ENCODE results near the gene MMP21.

Gene MMP21

DNA sequence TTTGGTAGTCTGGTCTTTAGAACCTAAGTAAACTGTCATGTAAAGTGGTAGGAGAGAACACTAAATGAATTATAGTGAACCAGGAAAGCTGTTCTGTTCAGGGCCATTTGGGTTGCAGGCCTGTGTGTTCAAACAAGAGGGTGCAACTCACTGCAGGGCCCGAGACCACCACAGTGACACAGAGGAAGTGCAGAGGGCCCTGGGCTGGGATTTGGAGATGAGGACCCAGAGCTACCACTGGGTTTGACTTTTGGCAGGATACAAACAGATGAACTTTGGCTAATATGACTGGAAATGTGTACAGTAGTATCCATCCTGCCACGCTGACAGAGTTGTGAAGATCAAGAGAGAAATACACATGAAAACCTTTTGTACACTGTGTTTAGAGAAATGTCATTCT, 9.8 kb downstream of the MMP21 start:
- DNase-seq (ENCODE audit: low read depth, low spot score) = no peak

DNA sequence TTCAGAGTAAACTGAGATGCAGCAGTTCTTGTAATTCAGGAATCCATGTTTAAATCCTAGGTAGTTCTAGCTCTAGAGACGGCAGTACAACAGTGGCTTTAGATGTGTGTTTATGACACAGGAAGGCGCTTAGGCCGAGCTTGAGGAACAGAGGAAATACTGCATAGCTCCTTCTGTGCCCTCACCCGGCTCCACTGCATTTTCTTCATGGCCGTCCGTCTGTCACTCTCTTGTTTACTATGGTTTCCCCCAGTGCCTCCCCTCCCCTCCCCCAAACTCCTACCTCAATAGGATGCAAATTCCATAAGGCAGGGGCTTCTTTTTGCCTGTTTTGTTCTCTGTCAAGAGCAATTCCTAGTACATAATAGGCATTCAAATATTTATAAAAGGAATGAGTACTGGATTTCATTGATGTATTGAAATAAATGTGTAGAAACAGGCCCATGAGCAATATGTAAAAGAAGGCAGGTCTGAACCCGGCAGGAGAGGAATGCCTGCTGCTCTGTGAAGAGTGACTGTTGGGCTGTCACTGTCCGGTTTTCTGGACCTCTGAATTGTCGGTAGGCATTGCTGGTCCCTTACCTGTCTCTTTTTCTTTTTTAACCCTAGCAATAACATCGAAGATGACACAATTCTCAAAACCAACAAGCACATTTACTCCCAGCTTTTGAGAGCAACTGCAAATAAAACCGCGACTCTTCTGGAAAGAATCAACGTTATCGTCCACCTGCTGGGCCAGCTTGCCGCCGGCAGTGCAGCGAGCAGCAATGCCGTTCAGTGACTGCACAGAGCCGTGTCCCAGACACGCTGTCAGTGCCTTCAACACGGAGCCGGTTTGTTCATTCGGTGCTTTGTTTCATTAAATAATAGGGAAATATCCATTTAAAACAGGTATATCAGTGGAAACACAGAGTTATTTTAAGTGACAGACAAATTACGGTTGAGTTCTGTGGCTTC, 12.7 kb downstream of the MMP21 start:
- DNase-seq (ENCODE audit: low read depth, low spot score) = no peak

DNA sequence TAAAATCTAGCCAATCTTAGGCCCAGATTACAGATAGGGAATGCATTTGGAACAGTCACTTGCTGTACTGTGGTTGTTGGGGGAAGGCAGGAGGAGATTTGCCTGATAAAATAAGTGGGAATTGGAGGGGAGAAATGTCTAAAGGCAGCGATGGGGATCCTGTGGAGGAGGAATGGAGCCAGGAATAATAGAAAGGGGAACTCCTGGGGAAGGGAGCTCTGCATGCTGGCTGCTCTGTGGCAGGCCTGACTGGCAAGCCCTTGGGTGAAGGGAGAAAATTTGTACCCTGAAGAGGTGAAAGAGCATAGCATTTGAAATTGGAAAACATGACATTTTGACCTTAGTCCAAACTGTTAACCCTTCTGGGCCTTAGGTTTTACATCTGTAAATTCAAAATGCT, 13.7 kb downstream of the MMP21 start:
- no peak for DNase-seq (ENCODE audit: low read depth, low spot score)

DNA sequence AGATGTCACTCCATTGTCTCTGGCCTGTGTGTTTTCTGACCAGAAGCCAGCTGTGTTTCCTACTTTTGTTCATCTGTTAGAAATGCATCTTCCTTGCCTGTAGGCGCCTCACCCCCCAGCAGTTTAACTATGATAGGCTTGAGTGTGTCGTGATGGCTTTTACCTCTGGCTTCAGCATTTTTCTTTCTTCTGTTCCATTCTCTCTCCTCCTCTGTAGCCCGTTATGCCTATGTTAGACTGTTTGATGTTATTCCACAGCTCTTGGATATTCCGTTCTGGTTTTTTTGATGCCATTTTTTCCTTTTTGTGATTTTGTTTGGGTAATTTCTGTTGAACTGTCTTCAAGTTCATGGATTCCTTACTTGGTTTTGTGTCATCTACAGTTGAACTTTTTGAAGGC, 17.9 kb downstream of the MMP21 start:
- no peak for DNase-seq (ENCODE audit: low read depth, low spot score)

DNA sequence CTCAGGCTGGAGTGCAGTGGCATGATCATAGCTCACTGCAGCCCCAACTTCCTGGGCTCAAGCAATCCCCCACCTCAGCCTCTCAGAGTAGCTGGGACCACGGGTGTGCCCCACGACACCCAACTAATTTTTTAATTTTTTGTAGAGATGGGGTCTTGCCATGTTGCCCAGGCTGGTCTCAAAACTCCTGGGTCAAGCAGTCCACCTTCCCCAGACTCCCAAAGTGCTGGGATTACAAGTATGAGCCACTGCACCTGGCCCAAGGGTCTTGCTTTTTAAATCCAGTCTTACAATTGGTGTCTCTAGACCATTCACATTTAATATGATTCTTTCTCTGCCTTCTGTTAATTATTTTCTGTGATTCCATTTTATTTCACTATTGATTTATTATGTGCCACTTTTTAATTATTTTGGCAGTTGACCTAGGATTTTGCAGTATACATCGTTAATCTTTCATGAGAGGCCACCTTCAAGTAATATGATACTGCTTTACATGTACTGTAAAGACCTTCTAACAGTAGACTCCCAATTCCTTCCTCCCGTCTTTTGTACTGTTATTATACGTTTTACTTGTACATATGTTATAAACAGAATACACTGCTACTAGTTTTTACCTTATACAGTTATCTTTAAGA, 18.7 kb downstream of the MMP21 start:
- DNase-seq (ENCODE audit: low read depth, low spot score) = no peak

DNA sequence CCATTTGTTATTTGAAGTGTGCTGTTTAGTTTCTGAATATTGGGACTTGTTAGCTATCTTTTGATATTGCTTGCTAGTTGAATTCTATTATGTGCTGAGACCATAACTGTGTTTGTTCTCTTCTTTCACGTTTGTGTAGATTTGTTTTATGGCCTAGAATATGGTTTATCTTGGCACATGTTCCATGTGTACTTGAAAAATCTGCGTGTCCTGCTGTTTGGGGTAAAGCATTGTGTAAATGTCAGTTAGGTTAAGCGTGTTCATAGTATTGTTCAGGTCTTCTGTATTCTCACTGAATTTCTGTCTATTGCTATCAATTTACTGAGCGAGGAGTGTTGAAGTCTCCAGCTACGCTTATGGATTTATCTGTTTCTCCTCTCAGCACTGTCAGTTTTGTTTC, 19.4 kb downstream of the MMP21 start:
- DNase-seq (ENCODE audit: low read depth, low spot score) = no peak

DNA sequence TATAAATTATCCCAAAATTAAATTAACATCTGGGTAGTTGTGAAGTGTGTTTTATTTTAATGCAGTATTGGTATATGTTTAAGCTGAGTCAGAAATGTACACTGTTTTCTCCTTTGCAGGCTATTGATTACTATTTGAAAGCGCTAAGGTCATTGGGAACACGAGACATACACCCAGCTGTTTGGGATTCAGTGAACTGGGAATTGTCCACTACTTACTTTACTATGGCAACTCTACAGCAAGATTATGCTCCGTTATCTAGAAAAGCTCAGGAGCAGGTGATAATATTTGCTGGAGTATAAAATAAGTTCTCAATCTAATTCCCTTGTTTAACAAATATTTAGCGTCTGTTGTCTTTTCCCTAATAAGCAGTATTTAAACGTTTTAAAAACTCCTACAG, 28.2 kb downstream of the MMP21 start:
- DNase-seq (ENCODE audit: low read depth, low spot score) = no peak

DNA sequence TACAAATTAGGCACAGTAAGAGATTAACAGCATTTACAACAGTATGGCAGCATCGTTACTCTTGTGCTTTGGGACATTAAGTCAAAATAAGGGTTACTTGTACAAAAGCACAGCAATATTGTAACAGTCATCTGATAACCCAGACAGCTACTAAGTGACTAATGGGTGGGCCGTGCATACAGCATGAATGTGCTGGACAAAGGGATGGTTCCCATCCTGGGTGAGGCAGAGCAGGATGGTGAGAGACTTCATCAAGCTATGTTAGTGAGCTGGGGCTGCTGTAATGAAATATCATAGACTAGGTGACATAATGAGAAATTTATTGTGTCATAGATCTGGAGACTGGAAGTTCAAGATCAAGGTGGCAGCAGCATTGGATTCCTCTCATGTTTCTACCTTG, 30.7 kb downstream of the MMP21 start:
- DNase-seq (ENCODE audit: low read depth, low spot score) = no peak

DNA sequence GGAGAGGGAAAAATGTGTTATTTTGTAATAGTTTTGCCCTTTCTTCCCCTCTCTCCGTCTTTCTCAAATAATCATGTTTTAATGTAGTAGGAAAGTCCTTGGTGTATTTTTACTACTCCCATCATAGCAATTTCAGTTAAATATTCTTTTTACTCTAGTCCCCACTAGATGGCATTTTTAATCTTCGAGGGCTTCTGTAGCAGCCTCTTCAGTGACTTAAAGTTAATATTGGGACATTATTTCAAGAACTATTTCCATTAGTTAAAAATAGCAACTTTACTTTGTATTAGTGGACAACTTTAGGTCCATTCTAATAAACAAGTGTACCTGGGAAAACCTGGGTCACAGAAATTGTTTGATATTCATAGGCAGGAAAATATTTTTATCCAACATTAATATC, 33.2 kb downstream of the MMP21 start:
- DNase-seq (ENCODE audit: low read depth, low spot score) = no peak

DNA sequence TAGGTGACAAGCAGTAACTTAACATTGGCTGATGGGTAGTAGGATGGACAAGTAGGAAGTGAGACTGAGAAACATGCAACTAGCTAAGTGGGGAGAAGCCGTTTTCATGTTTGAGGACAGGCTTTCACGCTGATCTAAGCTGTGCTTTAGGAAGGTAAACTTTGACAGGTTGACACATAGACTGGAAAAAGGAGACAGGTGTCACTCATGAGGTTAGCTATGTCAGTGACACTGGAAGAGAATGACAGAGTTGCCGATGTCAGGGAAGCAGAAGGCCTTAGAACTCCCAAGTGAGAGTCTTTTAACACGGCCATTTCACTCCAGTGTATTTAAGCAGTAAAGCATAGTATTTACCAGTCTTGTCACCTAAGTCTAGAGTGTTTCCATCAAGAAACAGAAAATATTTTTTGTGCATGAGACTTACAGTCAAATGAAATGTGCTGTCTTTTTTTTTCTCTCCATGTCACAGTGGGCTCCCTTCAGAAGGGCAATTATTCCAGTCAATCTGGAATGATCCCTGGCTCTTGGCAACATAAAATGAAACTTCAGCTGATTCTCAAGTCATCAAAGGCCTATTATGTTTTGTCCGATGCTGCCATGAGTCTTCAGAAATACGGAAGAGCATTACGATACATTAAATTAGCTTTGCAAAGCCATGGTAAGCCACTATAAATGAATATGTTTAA, 35.5 kb downstream of the MMP21 start:
- DNase-seq (ENCODE audit: low read depth, low spot score) = no peak

DNA sequence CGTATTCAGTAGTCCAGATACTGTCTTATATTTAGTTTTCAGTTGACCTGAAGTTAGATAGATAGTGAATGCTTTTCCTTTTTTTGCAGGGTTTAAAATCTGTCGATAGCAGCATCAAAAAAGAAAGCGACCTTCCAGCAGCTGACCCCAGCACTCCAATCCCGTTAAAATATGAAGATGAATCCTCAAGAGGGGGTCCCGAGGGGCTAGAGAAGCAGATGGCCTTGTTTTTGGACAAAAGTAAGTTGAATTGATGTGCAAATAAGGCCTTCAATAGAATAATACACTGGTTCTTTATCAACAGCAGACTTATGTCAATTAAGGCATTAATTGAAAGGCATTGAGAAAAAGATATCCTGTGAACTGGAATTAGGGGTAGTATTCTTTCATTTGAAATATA, 37.4 kb downstream of the MMP21 start:
- no peak for DNase-seq (ENCODE audit: low read depth, low spot score)

DNA sequence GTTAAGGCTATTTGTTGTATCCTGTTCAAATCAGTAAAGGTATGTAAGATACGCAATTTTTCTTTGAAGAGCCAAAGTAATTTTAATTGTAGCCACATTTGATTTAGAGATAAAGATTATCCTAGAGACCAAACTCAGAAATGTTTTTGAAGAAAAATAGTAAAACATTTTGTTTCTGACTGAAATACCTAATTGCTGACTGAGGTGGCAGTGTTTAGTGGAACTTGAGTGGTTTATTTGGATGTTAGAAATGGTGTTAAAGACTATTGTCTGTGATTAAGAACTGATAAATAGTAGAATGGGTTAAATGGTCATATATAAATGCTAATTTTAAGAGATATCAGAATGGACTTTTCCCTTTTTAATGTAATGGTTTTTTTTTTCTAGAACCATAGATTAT, 40.8 kb downstream of the MMP21 start:
- no peak for DNase-seq (ENCODE audit: low read depth, low spot score)

DNA sequence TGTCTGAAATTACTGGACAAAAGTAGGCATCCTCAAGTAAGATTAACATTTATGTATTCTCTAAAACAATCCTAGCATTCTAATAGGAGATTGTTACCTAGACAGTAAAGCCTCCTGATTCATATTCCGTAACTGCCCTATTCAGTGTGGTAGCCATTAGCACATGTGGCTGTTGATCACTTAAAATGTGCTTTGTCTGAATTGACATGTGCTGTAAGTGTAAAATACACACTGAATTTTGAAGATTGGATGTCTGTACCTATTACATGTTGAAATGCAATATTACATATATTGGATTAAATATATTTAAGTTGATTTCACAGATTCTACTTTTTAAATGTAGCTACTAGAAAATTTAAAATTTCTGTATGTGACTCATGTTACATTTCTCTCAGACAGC, 41.5 kb downstream of the MMP21 start:
- no peak for DNase-seq (ENCODE audit: low read depth, low spot score)

DNA sequence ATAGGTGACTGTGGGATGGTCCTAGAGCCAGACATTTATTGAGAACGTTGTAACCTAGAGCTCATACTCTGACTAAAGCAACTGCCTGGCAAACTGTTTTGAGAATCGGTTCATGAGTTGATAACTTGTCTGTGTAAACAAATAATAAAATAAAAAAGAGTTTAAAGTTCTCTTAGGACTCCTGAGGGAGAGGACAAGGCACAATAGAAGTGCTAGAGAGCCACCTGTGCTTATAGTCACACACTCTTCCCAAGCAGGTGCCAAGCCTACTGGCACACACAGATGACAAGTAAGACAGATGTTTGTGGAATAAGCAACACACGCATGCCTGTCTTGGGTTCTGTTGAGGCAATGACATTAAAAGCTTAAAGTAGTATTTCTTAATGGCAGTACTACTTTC, 48.2 kb downstream of the MMP21 start:
- DNase-seq (ENCODE audit: low read depth, low spot score) = no peak

DNA sequence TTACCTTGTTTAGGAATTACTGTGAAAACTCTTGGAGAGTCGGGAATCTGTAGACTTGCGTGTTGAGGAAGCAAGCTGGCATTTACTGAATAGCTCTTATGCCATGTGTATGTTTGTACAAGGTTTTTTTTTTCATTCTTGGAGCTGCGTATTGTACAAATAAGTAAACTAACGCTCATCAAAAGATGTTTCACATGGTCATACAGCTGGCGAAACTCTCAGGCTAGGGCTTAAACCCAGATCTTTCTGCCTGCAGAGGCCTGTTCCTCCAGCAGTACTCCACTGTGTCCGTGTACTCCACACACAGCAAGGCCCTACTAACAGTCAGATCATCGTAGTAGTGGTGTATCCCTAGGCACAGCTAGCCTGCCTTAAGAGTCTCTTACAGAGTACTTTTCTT, 48.7 kb downstream of the MMP21 start:
- no peak for DNase-seq (ENCODE audit: low read depth, low spot score)

DNA sequence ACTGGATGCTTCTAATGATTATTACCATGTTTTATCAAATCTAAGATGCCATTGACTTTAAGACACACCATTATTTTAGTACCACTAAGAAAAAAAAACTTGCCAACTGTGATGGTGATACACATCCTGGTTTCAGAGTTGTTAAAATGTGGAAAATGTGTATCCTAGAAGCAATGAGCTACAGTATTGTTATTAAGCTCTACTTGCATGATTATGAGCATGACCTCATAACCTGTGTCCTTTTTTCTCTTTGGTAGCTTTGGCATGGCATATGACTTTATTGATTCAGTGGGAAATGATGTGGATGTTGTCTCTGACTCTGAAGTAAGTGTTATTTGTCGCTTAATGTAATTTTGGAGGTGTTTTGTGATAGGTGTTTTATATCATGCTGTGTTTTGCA, 52.8 kb downstream of the MMP21 start:
- DNase-seq (ENCODE audit: low read depth, low spot score) = no peak

DNA sequence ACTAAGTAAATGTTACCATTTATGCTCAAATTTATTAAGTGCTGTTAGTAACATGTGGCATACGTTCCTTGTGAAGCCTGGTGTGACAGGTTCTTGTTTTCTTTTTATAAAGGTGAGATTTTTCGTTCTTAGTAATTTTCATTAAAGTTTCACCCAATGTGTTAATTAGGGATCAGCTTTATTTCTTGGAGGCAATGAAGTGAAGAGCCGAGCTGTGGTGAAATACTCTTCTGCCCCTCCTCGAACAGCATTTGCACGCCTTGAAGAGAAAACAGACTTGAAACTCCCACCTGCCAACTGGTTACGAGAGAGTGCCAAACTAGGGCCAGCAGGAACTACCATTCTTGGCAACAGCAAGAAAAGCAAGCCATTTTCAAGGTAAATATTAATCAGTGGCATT, 54.6 kb downstream of the MMP21 start:
- no peak for DNase-seq (ENCODE audit: low read depth, low spot score)

DNA sequence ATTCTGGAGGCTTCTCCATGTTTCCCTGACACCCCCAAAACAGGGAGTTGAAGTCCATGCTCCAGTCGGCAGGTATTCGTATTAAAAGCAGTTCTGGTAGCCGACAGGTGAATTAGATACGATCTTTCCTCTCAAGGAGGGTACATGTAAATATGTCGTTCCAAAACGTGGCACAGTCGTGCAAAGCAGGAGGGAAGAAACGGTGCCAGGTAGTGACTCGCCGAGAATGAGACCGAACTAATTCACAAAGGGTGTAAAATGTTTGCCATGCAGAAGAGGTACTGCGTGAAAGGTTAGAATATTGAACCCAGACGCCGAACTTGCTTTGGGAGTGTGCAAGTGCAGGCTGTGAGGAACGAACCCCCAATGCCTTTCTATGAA, 55.6 kb downstream of the MMP21 start:
- DNase-seq (ENCODE audit: low read depth, low spot score) = no peak

DNA sequence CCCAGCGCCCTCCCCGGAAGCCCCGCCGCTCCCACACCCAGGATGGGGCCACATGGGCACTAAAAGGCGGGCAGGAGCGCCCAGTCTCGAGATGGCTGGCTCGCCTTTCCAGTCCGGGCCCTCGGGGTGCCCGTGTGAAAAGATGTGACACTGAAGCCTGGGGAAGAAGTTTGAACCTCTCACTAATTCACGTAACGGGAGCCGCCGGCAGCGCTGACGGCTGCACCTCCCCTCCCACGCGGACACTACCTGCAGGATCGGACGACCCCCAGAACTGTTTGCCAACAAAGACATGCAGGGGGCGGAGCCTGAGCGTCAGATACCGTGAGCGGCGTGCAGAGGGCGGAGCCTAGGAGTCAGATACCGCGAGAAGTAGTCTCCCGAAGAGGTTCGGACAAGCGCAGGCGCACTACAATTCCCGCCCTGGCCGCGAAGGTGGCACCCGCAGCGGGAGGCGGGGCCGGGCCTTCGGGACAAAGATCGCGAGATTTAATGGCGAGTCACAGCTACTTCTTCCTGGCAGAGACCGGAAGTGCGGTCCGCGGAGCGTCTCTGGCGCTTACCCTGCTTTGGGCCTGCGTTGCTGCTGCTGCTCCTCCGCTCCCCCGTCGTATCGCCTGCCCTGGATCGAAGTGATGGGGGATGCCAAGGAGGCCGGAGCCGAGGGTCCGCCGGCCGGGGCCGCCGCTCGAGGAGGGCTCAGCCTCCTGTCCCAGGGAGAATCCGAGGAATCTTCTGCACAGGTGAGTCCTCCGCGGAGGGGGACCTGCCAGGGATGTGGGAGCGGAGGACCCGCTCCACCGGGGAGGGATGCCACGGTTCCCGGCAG, 56.2 kb downstream of the MMP21 start, which contains the start of gene EDRF1:
TSS of gene EDRF1 (plus strand) at position 537 of the 829 bp plus-strand sequence. CDS start at position 636, 99 bp downstream.
- DNase-seq (ENCODE audit: low read depth, low spot score) = peak; percentile 93

All from iPS DF 19.7 (cell line).